HCT116 (cell line): ENCODE data around the gene PPP1R1C. TPM values are rescaled to one million over a fixed set of nuclear protein-coding genes. Genes with fewer than 3 reads are reported as not detected.

Experiments used
- ATAC-seq: fragments of 200-7000 bp; cut with Tn5 transposase; 2 replicates; pipeline ENCODE4 v1.9.1; 2020; ENCODE audit warnings: mild to moderate bottlenecking, moderate library complexity
- BruUV-seq: library from RNA; stranded (reverse); fragments of 400-500 nt; replicated peaks from 2 replicates; lab custom pipeline; 2021; lab: Mats Ljungman, UMichigan
- CTCF ChIA-PET: fragments of 300-600 bp; sonication (Branson Sonifier 250); formaldehyde crosslinking; loops from one replicate; lab custom pipeline; 2021; ENCODE audit warnings: antibody characterized with exemption; lab: Charles Lee
- POLR2A ChIA-PET: fragments of 300-600, 350-600 bp; sonication (Branson Sonifier 250); formaldehyde crosslinking; loops from one replicate; lab custom pipeline; 2021; ENCODE audit warnings: antibody characterized with exemption; lab: Charles Lee
- RAD21 ChIA-PET, 2 experiments: fragments of 300-600 bp; sonication (Branson Sonifier 250); formaldehyde crosslinking; loops; one replicate each; lab custom pipeline; 2023; ENCODE audit warnings: low total read pairs in 2 of 2; ENCODE audit not compliant: uncharacterized antibody in 2 of 2, unreplicated experiment in 2 of 2, low non-redundant PET in 1 of 2; lab: Charles Lee
- DNase-seq: peaks from one replicate; pipeline ENCODE4 v3.0.0-alpha.2; 2010; ENCODE audit warnings: low read depth, low spot score
- H2AFZ ChIP-seq: fragments of 200-600 bp; shearing (Covaris generic), sonication (generic); 2 replicates; pipeline ENCODE4 v1.6.1; 2017; ENCODE audit warnings: low read depth, mixed run types, mixed read lengths, antibody characterized with exemption, low read length; ENCODE audit not compliant: poor library complexity, severe bottlenecking
- H3K27ac ChIP-seq: 2 replicates; pipeline ENCODE4 v1.5.1; 2012; ENCODE audit warnings: low read depth, low read length
- H3K27me3 ChIP-seq: fragments of 200-600 bp; sonication (generic); 2 replicates; pipeline ENCODE4 v1.6.1; 2016; ENCODE audit warnings: mixed run types, low read length, mixed read lengths; ENCODE audit not compliant: insufficient read depth
- H3K36me3 ChIP-seq, 2 experiments: fragments of 200-500 bp in 1 of 2; fragments of 200-600 bp in 1 of 2; sonication (Bioruptor generic) in 1 of 2; sonication (generic) in 1 of 2; 2 replicates each; pipeline versions ENCODE4 v1.5.1 to v1.6.1; 2014 to 2016; ENCODE audit warnings: low read length in 2 of 2, inconsistent platforms in 1 of 2, mixed read lengths in 1 of 2, mixed run types in 1 of 2; ENCODE audit not compliant: insufficient read depth in 2 of 2, control insufficient read depth in 1 of 2
- H3K4me1 ChIP-seq, 2 experiments: fragments of 200-600 bp in 1 of 2; sonication (generic) in 1 of 2; 2 replicates each; pipeline versions ENCODE4 v1.5.1 to v1.6.1; 2012 to 2017; ENCODE audit warnings: low read length in 2 of 2, inconsistent platforms in 1 of 2, mild to moderate bottlenecking in 1 of 2, mixed read lengths in 1 of 2, mixed run types in 1 of 2, moderate library complexity in 1 of 2; ENCODE audit not compliant: insufficient read depth in 2 of 2, control insufficient read depth in 1 of 2
- H3K4me2 ChIP-seq: fragments of 200-600 bp; sonication (generic); 2 replicates; pipeline ENCODE4 v1.6.1; 2017; ENCODE audit warnings: mixed run types, low read length, mixed read lengths
- H3K4me3 ChIP-seq, 2 experiments: fragments of 200-600 bp in 1 of 2; sonication (generic) in 1 of 2; replicated peaks in 1 of 2; 2 replicates each; pipeline ENCODE4 v1.5.1; 2011 to 2016; ENCODE audit warnings: low read length in 2 of 2, control low read depth in 1 of 2, low read depth in 1 of 2, mild to moderate bottlenecking in 1 of 2, mixed read lengths in 1 of 2, mixed run types in 1 of 2
- H3K79me2 ChIP-seq: fragments of 200-600 bp; sonication (generic); 2 replicates; pipeline ENCODE4 v1.6.1; 2017; ENCODE audit warnings: mild to moderate bottlenecking, mixed run types, low read length, moderate library complexity, mixed read lengths; ENCODE audit not compliant: insufficient read depth
- H3K9ac ChIP-seq: fragments of 200-600 bp; sonication (generic); 2 replicates; pipeline ENCODE4 v1.6.1; 2016; ENCODE audit warnings: low read length, mixed read lengths
- H3K9me2 ChIP-seq: fragments of 200-600 bp; sonication (generic), shearing (Covaris generic); 2 replicates; pipeline ENCODE4 v1.6.1; 2017; ENCODE audit warnings: mixed run types, mild to moderate bottlenecking, moderate library complexity; ENCODE audit not compliant: insufficient read depth
- H3K9me3 ChIP-seq, 2 experiments: fragments of 200-500 bp in 1 of 2; fragments of 200-600 bp in 1 of 2; sonication (Bioruptor generic) in 1 of 2; sonication (generic) in 1 of 2; 2 replicates each; pipeline ENCODE4 v1.6.1; 2014 to 2017; ENCODE audit warnings: low read length in 2 of 2, mixed read lengths in 2 of 2, inconsistent platforms in 1 of 2, low read depth in 1 of 2, mild to moderate bottlenecking in 1 of 2, mixed run types in 1 of 2, moderate library complexity in 1 of 2; ENCODE audit not compliant: control insufficient read depth in 1 of 2, insufficient read depth in 1 of 2
- H4K20me1 ChIP-seq: fragments of 200-600 bp; sonication (generic), shearing (Covaris generic); 2 replicates; pipeline ENCODE4 v1.6.1; 2017; ENCODE audit warnings: mixed run types, mild to moderate bottlenecking, moderate library complexity; ENCODE audit not compliant: insufficient read depth
- CEBPB ChIP-seq: IDR thresholded peaks from 2 replicates; pipeline ENCODE4 v1.6.1; 2012; ENCODE audit warnings: low read depth
- EGR1 ChIP-seq: IDR thresholded peaks from 2 replicates; pipeline ENCODE4 v1.6.1; 2012; ENCODE audit warnings: low read depth
- ELF1 ChIP-seq: IDR thresholded peaks from 2 replicates; pipeline ENCODE4 v1.6.1; 2012; ENCODE audit warnings: low read depth, borderline replicate concordance
- EZH2phosphoT487 ChIP-seq: fragments of 200-600 bp; IDR thresholded peaks from 2 replicates; pipeline ENCODE4 v1.6.1; 2018; ENCODE audit warnings: antibody characterized with exemption, borderline replicate concordance
- POLR2AphosphoS5 ChIP-seq: IDR thresholded peaks from 2 replicates; pipeline ENCODE4 v1.6.1; 2011; ENCODE audit warnings: mild to moderate bottlenecking, low read depth, low read length, moderate library complexity
- SIN3A ChIP-seq: IDR thresholded peaks from 2 replicates; pipeline ENCODE4 v1.6.1; 2012; ENCODE audit warnings: low read depth
- TCF7L2 ChIP-seq: IDR thresholded peaks from 2 replicates; pipeline ENCODE4 v1.7.0; 2011; ENCODE audit warnings: borderline replicate concordance, inconsistent platforms; ENCODE audit not compliant: insufficient read depth, insufficient read length; ENCODE audit errors: extremely low read depth
- ZFX ChIP-seq: fragments of 450-650 bp; IDR thresholded peaks from 2 replicates; pipeline ENCODE4 v1.6.1; 2017
- ZNF274 ChIP-seq: fragments of 200-500 bp; sonication (Bioruptor generic); IDR thresholded peaks from 2 replicates; pipeline ENCODE4 v1.6.1; 2014; ENCODE audit warnings: mild to moderate bottlenecking, low read depth, low read length, inconsistent platforms
- intact Hi-C: fragments of 100-400 bp; cut with micrococcal nuclease; formaldehyde crosslinking; loops from 2 replicates; pipeline ENCODE4 v1.10.0; 2022
- total RNA-seq: library from RNA; stranded (reverse); gene quantifications from one replicate; pipeline ENCODE4 v1.2.1, GENCODE V29; 2021; ENCODE audit not compliant: unreplicated experiment
- TF ChIP-seq, protein P1 (sequence below), 3 experiments: fragments of 200-600 bp in 1 of 3; sonication (generic) in 1 of 3; IDR thresholded peaks in 2 of 3; conservative IDR thresholded peaks in 1 of 3; 2 replicates each; pipeline ENCODE4 v1.5.1; 2012 to 2017; ENCODE audit warnings: low read depth in 2 of 3, low read length in 2 of 3, antibody characterized with exemption in 1 of 3, borderline replicate concordance in 1 of 3, control low read depth in 1 of 3, mild to moderate bottlenecking in 1 of 3, mixed read lengths in 1 of 3, mixed run types in 1 of 3, moderate library complexity in 1 of 3; ENCODE audit not compliant: insufficient read depth in 1 of 3

PPP1R1C gene
- total RNA-seq, 1 experiment from 2014 or later, result 17.8 TPM

DNA sequence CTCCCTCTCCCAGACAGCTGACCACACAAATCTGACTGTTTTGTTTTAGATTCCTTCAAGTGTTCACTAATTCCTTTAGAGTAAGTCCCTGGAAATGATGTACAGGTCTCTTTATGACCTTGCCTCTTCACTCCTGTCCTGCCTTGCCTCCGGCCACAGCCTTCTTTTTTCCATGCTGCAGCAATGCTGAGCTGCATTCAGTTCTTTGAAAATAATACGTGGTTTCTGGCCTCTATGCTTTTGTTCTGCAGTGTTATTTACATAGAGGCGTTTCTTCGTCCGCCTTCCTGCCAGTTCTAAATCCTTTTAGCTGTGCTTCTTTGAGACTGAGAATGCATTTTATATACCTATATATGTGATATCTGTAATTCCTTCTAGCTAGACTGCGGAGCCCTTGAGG, 87.2 kb downstream of the PPP1R1C start:
- ChIA-PET RAD21 (no interaction called here), CTCF (no interaction called here), POLR2A (no interaction called here)
- H3K9ac ChIP-seq, result no peak overlapping the region
- H3K79me2 ChIP-seq, result no peaks in the 10 kb centered on the region
- intact Hi-C loops, result loop anchor here (10.0 kb wide), 1 partner anchor 968 kb away; no protein-coding TSS in a partner anchor
- BruUV-seq, result no TSS peak
- no peaks in the 10 kb centered on the region for H3K36me3 ChIP-seq
- H3K27me3 ChIP-seq, result no peaks in the 10 kb centered on the region
- TF ChIP-seq ELF1 (no peak), CEBPB (no peak), TCF7L2 (no peak), ZFX (no peak), ZNF274 (no peak), SIN3A (no peak)
- TF ChIP-seq, protein P1, sequence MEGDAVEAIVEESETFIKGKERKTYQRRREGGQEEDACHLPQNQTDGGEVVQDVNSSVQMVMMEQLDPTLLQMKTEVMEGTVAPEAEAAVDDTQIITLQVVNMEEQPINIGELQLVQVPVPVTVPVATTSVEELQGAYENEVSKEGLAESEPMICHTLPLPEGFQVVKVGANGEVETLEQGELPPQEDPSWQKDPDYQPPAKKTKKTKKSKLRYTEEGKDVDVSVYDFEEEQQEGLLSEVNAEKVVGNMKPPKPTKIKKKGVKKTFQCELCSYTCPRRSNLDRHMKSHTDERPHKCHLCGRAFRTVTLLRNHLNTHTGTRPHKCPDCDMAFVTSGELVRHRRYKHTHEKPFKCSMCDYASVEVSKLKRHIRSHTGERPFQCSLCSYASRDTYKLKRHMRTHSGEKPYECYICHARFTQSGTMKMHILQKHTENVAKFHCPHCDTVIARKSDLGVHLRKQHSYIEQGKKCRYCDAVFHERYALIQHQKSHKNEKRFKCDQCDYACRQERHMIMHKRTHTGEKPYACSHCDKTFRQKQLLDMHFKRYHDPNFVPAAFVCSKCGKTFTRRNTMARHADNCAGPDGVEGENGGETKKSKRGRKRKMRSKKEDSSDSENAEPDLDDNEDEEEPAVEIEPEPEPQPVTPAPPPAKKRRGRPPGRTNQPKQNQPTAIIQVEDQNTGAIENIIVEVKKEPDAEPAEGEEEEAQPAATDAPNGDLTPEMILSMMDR (IDR thresholded peaks at IDR 0.05 in 2 of 3, conservative IDR thresholded peaks at IDR 0.05 in 1 of 3; ENCODE audit: borderline replicate concordance in 1 of 3, insufficient read depth in 1 of 3, low read depth in 2 of 3, low read length in 2 of 3), result no peak
- no peaks in the 10 kb centered on the region for H4K20me1 ChIP-seq
- H3K4me1 ChIP-seq, result peaks cover 17 to 19% of the 10 kb centered on the region in 2 experiments
- H3K4me2 ChIP-seq, result no peak overlapping the region
- DNase-seq (no peak), ATAC-seq (no peak)
- H3K4me3 ChIP-seq, result no peak overlapping the region
- no peaks in the 10 kb centered on the region for H3K9me2 ChIP-seq
- H3K9me3 ChIP-seq, result no peaks in the 10 kb centered on the region
- no peak overlapping the region for H3K27ac ChIP-seq
- no peak overlapping the region for H2AFZ ChIP-seq

DNA sequence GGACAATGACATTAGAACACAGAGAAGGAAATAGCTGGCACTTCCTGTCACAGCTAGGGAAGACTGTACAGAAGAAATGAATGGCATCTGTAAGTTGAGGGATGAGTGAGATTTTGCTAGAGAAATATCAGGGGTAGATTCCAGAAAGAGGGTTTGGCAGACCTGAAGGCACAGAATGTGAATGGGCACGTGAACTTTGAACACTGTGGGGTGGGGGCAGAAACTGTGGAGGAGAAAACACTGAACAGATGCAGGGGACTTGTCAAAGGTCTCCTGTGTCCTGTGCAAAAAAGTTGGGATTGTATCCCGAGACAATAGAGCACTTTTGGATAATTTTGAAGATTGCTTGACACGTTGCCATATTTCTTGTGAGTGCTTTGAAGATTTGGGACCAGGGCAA, 88.0 kb downstream of the PPP1R1C start:
- Histone ChIP-seq H3K27me3 (no peaks in the 10 kb centered on the region), H3K79me2 (no peaks in the 10 kb centered on the region), H3K4me2 (no peak overlapping the region), H3K27ac (no peak overlapping the region), H2AFZ (no peak overlapping the region), H3K36me3 (no peaks in the 10 kb centered on the region), H3K9ac (no peak overlapping the region), H4K20me1 (no peaks in the 10 kb centered on the region), H3K9me3 (no peaks in the 10 kb centered on the region), H3K9me2 (no peaks in the 10 kb centered on the region), H3K4me1 (peaks cover 19% of the 10 kb centered on the region in 2 experiments), H3K4me3 (no peak overlapping the region)
- ChIA-PET CTCF (no interaction called here), RAD21 (no interaction called here), POLR2A (no interaction called here)
- intact Hi-C loops, result loop anchor here (10.0 kb wide), 1 partner anchor 969 kb away; no protein-coding TSS in a partner anchor
- TF ChIP-seq CEBPB, result no peak
- TF ChIP-seq SIN3A, result no peak
- TF ChIP-seq POLR2AphosphoS5, result no peak
- no peak for TF ChIP-seq EGR1
- no peak for TF ChIP-seq ZNF274
- no peak for TF ChIP-seq EZH2phosphoT487
- TF ChIP-seq TCF7L2, result no peak
- ATAC-seq (no peak), DNase-seq (no peak)
- no TSS peak for BruUV-seq
